Activated CD8-positive, alpha-beta memory T cell treated with anti-CD3 and anti-CD28 coated beads, Interleukin-2, amount 10 ng/mL, durations not matched to agents 7 days and 5 days (primary cell): ENCODE data around the gene FTO. TPM values are rescaled to one million over a fixed set of nuclear protein-coding genes. Genes with fewer than 3 reads are reported as not detected.
"Not testable (repeated sequence)": the region's sequence is repeated elsewhere in the genome, so short reads cannot be mapped to it uniquely, and the experiment has no call there.

Experiments
- ATAC-seq: fragments of 150-1000 bp; cut with Tn5 transposase; one replicate; pipeline ENCODE4 v1.10.0; 2021; ENCODE audit warnings: moderate library complexity
- CTCF ChIA-PET: fragments of 350-600 bp; sonication (Branson Sonifier 250); formaldehyde crosslinking; loops from one replicate; lab custom pipeline; 2021; ENCODE audit warnings: antibody characterized with exemption; lab: Charles Lee
- DNase-seq: peaks from one replicate; pipeline ENCODE4 v3.0.0-alpha.2; 2020
- H3K27ac Mint-ChIP-seq: one replicate; pipeline ENCODE4 v1.8.0; 2021; ENCODE audit warnings: mild to moderate bottlenecking, mixed read lengths
- H3K27me3 Mint-ChIP-seq: one replicate; pipeline ENCODE4 v1.8.0; 2021; ENCODE audit warnings: mixed read lengths
- H3K36me3 Mint-ChIP-seq: one replicate; pipeline ENCODE4 v1.8.0; 2021; ENCODE audit warnings: mild to moderate bottlenecking, mixed read lengths
- H3K4me1 Mint-ChIP-seq: one replicate; pipeline ENCODE4 v1.8.0; 2021; ENCODE audit warnings: mixed read lengths
- H3K4me3 Mint-ChIP-seq: one replicate; pipeline ENCODE4 v1.8.0; 2021; ENCODE audit warnings: mild to moderate bottlenecking, moderate library complexity, mixed read lengths
- H3K9me3 Mint-ChIP-seq: one replicate; pipeline ENCODE4 v1.8.0; 2022; ENCODE audit warnings: low read depth, mixed read lengths
- total RNA-seq, 2 experiments: library from RNA; stranded (reverse); gene quantifications; one replicate each; pipeline ENCODE4 v1.2.3, GENCODE V29; 2021

The FTO gene
- total RNA-seq, 2 experiments from 2014 or later = 47.4 to 57.7 TPM

GRCh38 chr16:53686710-53687109 is 17.2 kb upstream of the FTO start:
- Mint-ChIP-seq H3K4me3 (no peak overlapping the region), H3K27ac (no peak overlapping the region), H3K9me3 (no peaks in the 10 kb centered on the region), H3K27me3 (no peaks in the 10 kb centered on the region), H3K36me3 (peaks cover 21% of the 10 kb centered on the region), H3K4me1 (no peaks in the 10 kb centered on the region)
- DNase-seq (no peak), ATAC-seq (no peak)
- CTCF ChIA-PET = no interaction called here

- CTCF ChIA-PET = no interaction called here
- no peak overlapping the region for H3K4me3 Mint-ChIP-seq
- ATAC-seq (no peak), DNase-seq (no peak)
- H3K27ac Mint-ChIP-seq = no peak overlapping the region
- peaks cover 12% of the 10 kb centered on the region for H3K36me3 Mint-ChIP-seq
- no peaks in the 10 kb centered on the region for H3K27me3 Mint-ChIP-seq
- H3K9me3 Mint-ChIP-seq = no peaks in the 10 kb centered on the region
- no peaks in the 10 kb centered on the region for H3K4me1 Mint-ChIP-seq
These were observed 14.3 kb upstream of the FTO start for GRCh38 chr16:53689636-53690035.

- H3K9me3 Mint-ChIP-seq = no peaks in the 10 kb centered on the region
- peaks cover 5% of the 10 kb centered on the region for H3K36me3 Mint-ChIP-seq
- H3K4me1 Mint-ChIP-seq = no peaks in the 10 kb centered on the region
- no peak overlapping the region for H3K27ac Mint-ChIP-seq
- CTCF ChIA-PET = interaction anchor here (0.9 to 1.1 kb wide), 2 partner anchors 8 to 53 kb away, joined by 3 to 4 read pairs; no protein-coding TSS in a partner anchor
- ATAC-seq (no peak), DNase-seq (no peak)
- no peaks in the 10 kb centered on the region for H3K27me3 Mint-ChIP-seq
- H3K4me3 Mint-ChIP-seq = no peak overlapping the region
These were observed 13.2 kb upstream of the FTO start for GRCh38 chr16:53690771-53691170.

GRCh38 chr16:53692146-53692545 is 11.8 kb upstream of the FTO start:
- no peak for ATAC-seq
- CTCF ChIA-PET = no interaction called here
- Mint-ChIP-seq H3K27me3 (no peaks in the 10 kb centered on the region), H3K4me3 (no peak overlapping the region), H3K9me3 (no peaks in the 10 kb centered on the region), H3K36me3 (peaks cover 7% of the 10 kb centered on the region), H3K27ac (no peak overlapping the region), H3K4me1 (no peaks in the 10 kb centered on the region)
- DNase-seq = no peak

GRCh38 chr16:53693320-53693719 is 10.6 kb upstream of the FTO start:
- no peaks in the 10 kb centered on the region for H3K9me3 Mint-ChIP-seq
- DNase-seq (no peak), ATAC-seq (no peak)
- H3K4me3 Mint-ChIP-seq = no peak overlapping the region
- no peaks in the 10 kb centered on the region for H3K4me1 Mint-ChIP-seq
- H3K27ac Mint-ChIP-seq = no peak overlapping the region
- CTCF ChIA-PET = no interaction called here
- H3K27me3 Mint-ChIP-seq = no peaks in the 10 kb centered on the region
- H3K36me3 Mint-ChIP-seq = peaks cover 7% of the 10 kb centered on the region

- peaks cover 9% of the 10 kb centered on the region for H3K36me3 Mint-ChIP-seq
- H3K4me3 Mint-ChIP-seq = no peak overlapping the region
- CTCF ChIA-PET = no interaction called here
- DNase-seq (no peak), ATAC-seq (no peak)
- H3K27ac Mint-ChIP-seq = no peak overlapping the region
- H3K4me1 Mint-ChIP-seq = no peaks in the 10 kb centered on the region
- H3K27me3 Mint-ChIP-seq = no peaks in the 10 kb centered on the region
- no peaks in the 10 kb centered on the region for H3K9me3 Mint-ChIP-seq
These were observed 8.9 kb upstream of the FTO start for GRCh38 chr16:53695070-53695469.

GRCh38 chr16:53698271-53698670 is 5.7 kb upstream of the FTO start:
- H3K4me1 Mint-ChIP-seq, H3K27me3 Mint-ChIP-seq, DNase-seq, ATAC-seq, H3K4me3 Mint-ChIP-seq, H3K27ac Mint-ChIP-seq, H3K36me3 Mint-ChIP-seq, H3K9me3 Mint-ChIP-seq, CTCF ChIA-PET: not testable (repeated sequence)

GRCh38 chr16:53704445-53704813 is 473 bp downstream of the FTO start:
- peak overlapping the region; percentile 93 for H3K4me3 Mint-ChIP-seq
- H3K9me3 Mint-ChIP-seq = no peaks in the 10 kb centered on the region
- no peaks in the 10 kb centered on the region for H3K27me3 Mint-ChIP-seq
- ATAC-seq (no peak), DNase-seq (no peak)
- H3K4me1 Mint-ChIP-seq = peaks cover 22% of the 10 kb centered on the region
- CTCF ChIA-PET = interaction anchor here (1.1 to 2.7 kb wide), 4 partner anchors 40 to 649 kb away, joined by 3 to 10 read pairs (median 4); no protein-coding TSS in a partner anchor
- peak overlapping the region; percentile 95 for H3K27ac Mint-ChIP-seq
- peaks cover 11% of the 10 kb centered on the region for H3K36me3 Mint-ChIP-seq

GRCh38 chr16:53707671-53708070 is 3.7 kb downstream of the FTO start:
- CTCF ChIA-PET = no interaction called here

GRCh38 chr16:53708490-53708889 is 4.5 kb downstream of the FTO start:
- CTCF ChIA-PET = no interaction called here
- ATAC-seq (no peak), DNase-seq (no peak)
- H3K4me3 Mint-ChIP-seq = no peak overlapping the region
- H3K36me3 Mint-ChIP-seq = peaks cover 15% of the 10 kb centered on the region
- H3K27me3 Mint-ChIP-seq = no peaks in the 10 kb centered on the region
- H3K9me3 Mint-ChIP-seq = no peaks in the 10 kb centered on the region
- no peak overlapping the region for H3K27ac Mint-ChIP-seq
- peaks cover 22% of the 10 kb centered on the region for H3K4me1 Mint-ChIP-seq

More at GRCh38 chr16:53707671-53708070, 3.7 kb downstream of the FTO start:
- no peak overlapping the region for H3K27ac Mint-ChIP-seq
- H3K4me3 Mint-ChIP-seq = no peak overlapping the region
- peaks cover 14% of the 10 kb centered on the region for H3K36me3 Mint-ChIP-seq
- no peaks in the 10 kb centered on the region for H3K27me3 Mint-ChIP-seq
- peaks cover 22% of the 10 kb centered on the region for H3K4me1 Mint-ChIP-seq
- DNase-seq (no peak), ATAC-seq (no peak)
- H3K9me3 Mint-ChIP-seq = no peaks in the 10 kb centered on the region

GRCh38 chr16:53711390-53711789 is 7.4 kb downstream of the FTO start:
- Mint-ChIP-seq H3K4me1 (peaks cover 7% of the 10 kb centered on the region), H3K36me3 (peaks cover 15% of the 10 kb centered on the region), H3K27ac (no peak overlapping the region), H3K27me3 (no peaks in the 10 kb centered on the region), H3K4me3 (no peak overlapping the region), H3K9me3 (no peaks in the 10 kb centered on the region)
- ATAC-seq = no peak
- CTCF ChIA-PET = no interaction called here
- no peak for DNase-seq

GRCh38 chr16:53712065-53712464 is 8.1 kb downstream of the FTO start:
- no peak overlapping the region for H3K27ac Mint-ChIP-seq
- peaks cover 7% of the 10 kb centered on the region for H3K4me1 Mint-ChIP-seq
- H3K9me3 Mint-ChIP-seq = no peaks in the 10 kb centered on the region
- H3K36me3 Mint-ChIP-seq = peaks cover 15% of the 10 kb centered on the region
- no peak for ATAC-seq
- no peak overlapping the region for H3K4me3 Mint-ChIP-seq
- no peaks in the 10 kb centered on the region for H3K27me3 Mint-ChIP-seq
- CTCF ChIA-PET = no interaction called here
- DNase-seq = no peak

GRCh38 chr16:53713403-53714204 is 9.6 kb downstream of the FTO start:
- Mint-ChIP-seq H3K27me3 (no peaks in the 10 kb centered on the region), H3K9me3 (no peaks in the 10 kb centered on the region), H3K27ac (no peak overlapping the region), H3K4me1 (peaks cover 7% of the 10 kb centered on the region), H3K4me3 (no peak overlapping the region), H3K36me3 (peaks cover 5% of the 10 kb centered on the region)
- DNase-seq (no peak), ATAC-seq (no peak)
- CTCF ChIA-PET = interaction anchor here (1.0 kb wide), 1 partner anchor 10 kb away, joined by 3 read pairs; the partner anchor contains the start of genes FTO and RPGRIP1L
